ENCODE results near the gene SLX9.

Gene SLX9

GRCh38 chr21:44919111-44919912 is 20.5 kb upstream of the SLX9 start:
- Histone ChIP-seq H3K9me2 (ENCODE audit: low read depth, low read length) (no peaks in the 10 kb centered on the region), H3K79me2 (ENCODE audit: insufficient read depth, low read length) (no peaks in the 10 kb centered on the region), H3K36me3 (ENCODE audit: insufficient read depth, low read length) (no peaks in the 10 kb centered on the region), H3K4me3 (ENCODE audit: low read depth, low read length, poor library complexity, severe bottlenecking) (no peak overlapping the region), H3K4me2 (ENCODE audit: low read length) (no peak overlapping the region), H3K9ac (ENCODE audit: low read length) (no peak overlapping the region), H2AFZ (ENCODE audit: low read length) (no peak overlapping the region), H3K9me3 (ENCODE audit: low read length) (no peaks in the 10 kb centered on the region), H3K27me3 (ENCODE audit: insufficient read depth, low read length) (peaks cover 13% of the 10 kb centered on the region), H4K20me1 (ENCODE audit: insufficient read depth, low read length) (no peaks in the 10 kb centered on the region), H3K27ac (ENCODE audit: low read depth, low read length, poor library complexity, severe bottlenecking) (no peak overlapping the region), H3K4me1 (ENCODE audit: insufficient read depth, low read length, severe bottlenecking) (peaks cover 6% of the 10 kb centered on the region), H3F3A (ENCODE audit: insufficient read depth, low read length) (no peaks in the 10 kb centered on the region)
- TF ChIP-seq EZH2 (IDR thresholded peaks at IDR 0.05; ENCODE audit: borderline replicate concordance, low read length) (no peak), CTCF (IDR thresholded peaks at IDR 0.05; ENCODE audit: low read length) (no peak)

DNA sequence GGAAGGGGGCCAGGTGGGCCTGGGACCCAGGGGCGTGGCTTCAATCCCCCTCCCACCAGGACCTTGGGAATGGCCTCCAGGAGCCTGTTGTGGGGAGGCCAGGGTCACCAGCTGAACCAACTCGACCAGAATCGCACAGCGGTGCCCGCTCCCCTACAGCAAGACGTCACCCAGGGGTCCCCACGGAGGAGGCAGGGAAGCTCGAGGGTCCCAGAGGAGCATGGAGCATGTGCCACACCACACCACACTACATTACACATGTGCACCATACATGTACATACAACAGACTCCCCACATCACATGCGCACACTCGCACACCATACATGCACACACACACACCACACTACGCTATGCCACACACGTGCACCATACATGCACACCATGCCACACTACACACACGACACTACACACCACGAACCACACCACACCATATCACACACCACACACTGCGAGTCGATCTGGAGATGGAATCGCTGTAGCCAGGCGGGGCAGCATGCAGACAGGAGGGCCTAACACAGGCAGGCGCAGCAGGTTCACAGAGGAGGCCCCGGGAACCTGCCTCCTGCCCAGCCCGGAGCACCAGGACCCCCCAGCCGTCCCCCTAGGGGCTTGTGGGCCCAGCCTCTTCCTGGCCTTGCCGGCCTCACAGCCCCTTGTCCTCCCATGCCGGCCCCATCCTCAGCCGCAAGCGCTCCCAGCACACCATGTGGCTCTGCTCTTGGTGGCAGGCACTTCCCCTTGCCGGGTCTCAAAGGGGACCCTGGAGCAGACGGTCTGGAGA is 19.7 kb upstream of the SLX9 start:
- H4K20me1 ChIP-seq (ENCODE audit: insufficient read depth, low read length): no peaks in the 10 kb centered on the region
- TF ChIP-seq EZH2 (IDR thresholded peaks at IDR 0.05; ENCODE audit: borderline replicate concordance, low read length) (no peak), CTCF (IDR thresholded peaks at IDR 0.05; ENCODE audit: low read length) (no peak)
- H3K36me3 ChIP-seq (ENCODE audit: insufficient read depth, low read length): no peaks in the 10 kb centered on the region
- peak overlapping the region; percentile 31; the same call in 1 of the 2 replicates for H3K4me2 ChIP-seq (ENCODE audit: low read length)
- H3K27me3 ChIP-seq (ENCODE audit: insufficient read depth, low read length): peaks cover 12% of the 10 kb centered on the region
- no peak overlapping the region for H3K9ac ChIP-seq (ENCODE audit: low read length)
- H2AFZ ChIP-seq (ENCODE audit: low read length): no peak overlapping the region
- no peak overlapping the region for H3K27ac ChIP-seq (ENCODE audit: low read depth, low read length, poor library complexity, severe bottlenecking)
- H3K4me1 ChIP-seq (ENCODE audit: insufficient read depth, low read length, severe bottlenecking): no peaks in the 10 kb centered on the region
- no peaks in the 10 kb centered on the region for H3K9me2 ChIP-seq (ENCODE audit: low read depth, low read length)
- H3F3A ChIP-seq (ENCODE audit: insufficient read depth, low read length): no peaks in the 10 kb centered on the region
- no peaks in the 10 kb centered on the region for H3K79me2 ChIP-seq (ENCODE audit: insufficient read depth, low read length)
- no peaks in the 10 kb centered on the region for H3K9me3 ChIP-seq (ENCODE audit: low read length)
- peak overlapping the region; percentile 41 for H3K4me3 ChIP-seq (ENCODE audit: low read depth, low read length, poor library complexity, severe bottlenecking)

GRCh38 chr21:44920694-44921604 is 18.9 kb upstream of the SLX9 start, which contains the start of gene ITGB2:
ITGB2 (minus strand) TSS chr21:44920899; CDS start chr21:44910782, 10,117 bp downstream.
- Histone ChIP-seq H3K9ac (ENCODE audit: low read length) (no peak within 1 kb of the TSS; the same call in 1 of the 2 replicates), H3K9me3 (ENCODE audit: low read length) (no peaks in the 10 kb centered on the region), H3F3A (ENCODE audit: insufficient read depth, low read length) (no peaks in the 10 kb centered on the region), H3K79me2 (ENCODE audit: insufficient read depth, low read length) (no peaks in the 10 kb centered on the region), H3K4me1 (ENCODE audit: insufficient read depth, low read length, severe bottlenecking) (no peaks in the 10 kb centered on the region), H4K20me1 (ENCODE audit: insufficient read depth, low read length) (no peaks in the 10 kb centered on the region), H3K27me3 (ENCODE audit: insufficient read depth, low read length) (peaks cover 12% of the 10 kb centered on the region), H3K4me3 (ENCODE audit: low read depth, low read length, poor library complexity, severe bottlenecking) (peak within 1 kb of the TSS; percentile 41), H2AFZ (ENCODE audit: low read length) (no peak within 1 kb of the TSS), H3K4me2 (ENCODE audit: low read length) (peak within 1 kb of the TSS; percentile 31; the same call in 1 of the 2 replicates), H3K27ac (ENCODE audit: low read depth, low read length, poor library complexity, severe bottlenecking) (no peak within 1 kb of the TSS), H3K36me3 (ENCODE audit: insufficient read depth, low read length) (no peaks in the 10 kb centered on the region), H3K9me2 (ENCODE audit: low read depth, low read length) (no peaks in the 10 kb centered on the region)
- TF ChIP-seq EZH2 (IDR thresholded peaks at IDR 0.05; ENCODE audit: borderline replicate concordance, low read length) (no peak), CTCF (IDR thresholded peaks at IDR 0.05; ENCODE audit: low read length) (no peak)
